ENCODE data around the gene PPIF. TPM values are rescaled to one million over a fixed set of nuclear protein-coding genes. Genes with fewer than 3 reads are reported as not detected.

PPIF gene
- total and polyA plus RNA-seq, 10 donors, result 29.2 to 99.3 (median 67.5) TPM

- H3K27ac ChIP-seq, result peak overlapping the region in 7 of 8 donors; percentile 92 to 99 (median 96)
- H3K4me3 ChIP-seq, result peak overlapping the region in 5 of 8 donors; percentile 73 to 93 (median 77)
- no peaks in the 10 kb centered on the region for H3K9me3 ChIP-seq
- peaks cover 15 to 72% (median 53%) of the 10 kb centered on the region in 6 donors for H3K4me1 ChIP-seq
- peaks cover 8 to 31% (median 26%) of the 10 kb centered on the region in 6 donors for H3K36me3 ChIP-seq
- 60 to 71% (median 66%) methylated on average over 8 to 12 of the region's 12 CpGs for WGBS, 5 donors
- intact Hi-C loops (cut with DNase I; ENCODE audit: low total_unique reads), result no loop called here
- no peaks in the 10 kb centered on the region for H3K27me3 ChIP-seq (replicated peaks in 1 of 7)
- DNase-seq, result peak; percentile 85
- no peak for TF ChIP-seq POLR2A (IDR thresholded peaks at IDR 0.05)
- TF ChIP-seq, protein P1, sequence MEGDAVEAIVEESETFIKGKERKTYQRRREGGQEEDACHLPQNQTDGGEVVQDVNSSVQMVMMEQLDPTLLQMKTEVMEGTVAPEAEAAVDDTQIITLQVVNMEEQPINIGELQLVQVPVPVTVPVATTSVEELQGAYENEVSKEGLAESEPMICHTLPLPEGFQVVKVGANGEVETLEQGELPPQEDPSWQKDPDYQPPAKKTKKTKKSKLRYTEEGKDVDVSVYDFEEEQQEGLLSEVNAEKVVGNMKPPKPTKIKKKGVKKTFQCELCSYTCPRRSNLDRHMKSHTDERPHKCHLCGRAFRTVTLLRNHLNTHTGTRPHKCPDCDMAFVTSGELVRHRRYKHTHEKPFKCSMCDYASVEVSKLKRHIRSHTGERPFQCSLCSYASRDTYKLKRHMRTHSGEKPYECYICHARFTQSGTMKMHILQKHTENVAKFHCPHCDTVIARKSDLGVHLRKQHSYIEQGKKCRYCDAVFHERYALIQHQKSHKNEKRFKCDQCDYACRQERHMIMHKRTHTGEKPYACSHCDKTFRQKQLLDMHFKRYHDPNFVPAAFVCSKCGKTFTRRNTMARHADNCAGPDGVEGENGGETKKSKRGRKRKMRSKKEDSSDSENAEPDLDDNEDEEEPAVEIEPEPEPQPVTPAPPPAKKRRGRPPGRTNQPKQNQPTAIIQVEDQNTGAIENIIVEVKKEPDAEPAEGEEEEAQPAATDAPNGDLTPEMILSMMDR (IDR thresholded peaks at IDR 0.05 in 8 of 11, conservative IDR thresholded peaks at IDR 0.05 in 3 of 11), result no peak
- TF ChIP-seq POLR2AphosphoS5 (IDR thresholded peaks at IDR 0.05), result no peak
Measured at GRCh38 chr10:79346388-79347225, 662 bp upstream of the PPIF start.

GRCh38 chr10:79347894-79348639 is 798 bp downstream of the PPIF start:
- WGBS, 5 donors, result 5 to 8% (median 6%) methylated on average over 26 to 34 of the region's 34 CpGs
- Histone ChIP-seq H3K4me1 (peaks cover 15 to 83% (median 61%) of the 10 kb centered on the region in 6 donors), H3K27ac (peak overlapping the region; percentile 85 to 99 (median 96)), H3K9me3 (no peaks in the 10 kb centered on the region), H3K27me3 (replicated peaks in 1 of 7) (no peaks in the 10 kb centered on the region), H3K4me3 (peak overlapping the region; percentile 52 to 93 (median 78)), H3K36me3 (peaks cover 10 to 45% (median 41%) of the 10 kb centered on the region in 6 donors)
- intact Hi-C loops (cut with DNase I; ENCODE audit: low total_unique reads), result no loop called here
- peak; percentile 97 for DNase-seq
- no peak for TF ChIP-seq POLR2A (IDR thresholded peaks at IDR 0.05)
- TF ChIP-seq, protein P1 (IDR thresholded peaks at IDR 0.05 in 8 of 11, conservative IDR thresholded peaks at IDR 0.05 in 3 of 11), result peak in 2 of 11 experiments; percentile 20 to 22
- peak; percentile 51 to 89 (median 70) for TF ChIP-seq POLR2AphosphoS5 (IDR thresholded peaks at IDR 0.05)

DNA sequence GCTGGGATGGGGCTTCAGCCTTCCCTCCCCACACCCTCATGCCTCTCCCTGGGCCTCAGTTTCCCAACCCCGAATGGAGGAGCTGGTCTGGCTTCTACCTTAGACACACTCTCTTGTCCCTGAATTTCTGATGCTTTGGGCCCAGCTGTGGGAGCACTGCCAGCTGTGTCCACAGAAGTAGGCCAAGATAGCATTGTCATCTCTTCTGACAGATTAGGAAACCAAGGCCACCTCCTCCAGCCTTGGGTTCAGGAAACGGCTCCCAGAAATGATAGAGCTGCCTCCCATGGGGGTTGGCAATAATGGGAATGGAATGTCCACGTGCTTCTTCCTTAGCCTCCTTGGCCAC is 1.3 kb downstream of the PPIF start:
- Histone ChIP-seq H3K27me3 (replicated peaks in 1 of 7) (no peaks in the 10 kb centered on the region), H3K36me3 (peaks cover 10 to 51% (median 46%) of the 10 kb centered on the region in 6 donors), H3K4me3 (peak overlapping the region; percentile 52 to 93 (median 78)), H3K4me1 (peaks cover 15 to 88% (median 66%) of the 10 kb centered on the region in 6 donors), H3K9me3 (no peaks in the 10 kb centered on the region), H3K27ac (peak overlapping the region in 7 of 8 donors; percentile 92 to 99 (median 96))
- TF ChIP-seq POLR2AphosphoS5 (IDR thresholded peaks at IDR 0.05) (peak in 2 of 3 donors; percentile 15 to 48), POLR2A (IDR thresholded peaks at IDR 0.05) (no peak)
- TF ChIP-seq, protein P1 (IDR thresholded peaks at IDR 0.05 in 8 of 11, conservative IDR thresholded peaks at IDR 0.05 in 3 of 11), result no peak
- intact Hi-C loops (cut with DNase I; ENCODE audit: low total_unique reads), result no loop called here
- DNase-seq, result no peak
- WGBS, 5 donors, result 44 to 70% (median 59%) methylated on average over 2 to 3 of the region's 3 CpGs
